Gastroesophageal sphincter (tissue), 3 donors: Measurements from ENCODE around the gene CALHM6.

Source experiments
- CTCF ChIP-seq, 4 experiments: fragments of 200-600 bp in 2 of 4; fragments of 450-650 bp in 2 of 4; sonication (generic) in 1 of 4; IDR thresholded peaks; one replicate each; pipeline ENCODE4 v1.5.1; 2017 to 2019; ENCODE audit warnings: antibody characterized with exemption in 4 of 4, mild to moderate bottlenecking in 2 of 4, moderate library complexity in 2 of 4
- EP300 ChIP-seq: sonication (generic); formaldehyde crosslinking; IDR thresholded peaks from one replicate; pipeline ENCODE4 v1.6.1; 2017; ENCODE audit warnings: antibody characterized with exemption, mild to moderate bottlenecking
- POLR2A ChIP-seq, 2 donors: fragments of 450-650 bp; IDR thresholded peaks; one replicate each; pipeline ENCODE4 v1.6.1; 2017; ENCODE audit warnings: antibody characterized with exemption in 2 of 2, mild to moderate bottlenecking in 2 of 2, moderate library complexity in 1 of 2
- POLR2AphosphoS5 ChIP-seq: sonication (generic); formaldehyde crosslinking; IDR thresholded peaks from one replicate; pipeline ENCODE4 v1.6.1; 2017; ENCODE audit warnings: antibody characterized with exemption

DNA sequence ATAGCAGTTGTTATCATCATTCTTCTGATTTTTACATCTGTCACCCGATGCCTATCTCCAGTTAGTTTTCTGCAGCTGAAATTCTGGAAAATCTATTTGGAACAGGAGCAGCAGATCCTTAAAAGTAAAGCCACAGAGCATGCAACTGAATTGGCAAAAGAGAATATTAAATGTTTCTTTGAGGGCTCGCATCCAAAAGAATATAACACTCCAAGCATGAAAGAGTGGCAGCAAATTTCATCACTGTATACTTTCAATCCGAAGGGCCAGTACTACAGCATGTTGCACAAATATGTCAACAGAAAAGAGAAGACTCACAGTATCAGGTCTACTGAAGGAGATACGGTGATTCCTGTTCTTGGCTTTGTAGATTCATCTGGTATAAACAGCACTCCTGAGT lies 2.1 kb downstream of the CALHM6 start:
- no peak for TF ChIP-seq EP300
- TF ChIP-seq CTCF (IDR thresholded peaks at IDR 0.05): no peak
- no peak for TF ChIP-seq POLR2AphosphoS5
- no peak for TF ChIP-seq POLR2A (IDR thresholded peaks at IDR 0.05)
